Heart right ventricle (tissue), 16 donors: ENCODE data around the gene ASB2. TPM values are rescaled to one million over a fixed set of nuclear protein-coding genes. Genes with fewer than 3 reads are reported as not detected.

Experiments
- ATAC-seq, 8 donors: fragments of 200-7000 bp; cut with Tn5 transposase; one replicate each; pipeline ENCODE4 v1.9.1; 2020; ENCODE audit warnings: mild to moderate bottlenecking in 8 of 8, moderate library complexity in 8 of 8, moderate number of reproducible peaks in 1 of 8
- DNase-seq, 2 donors: peaks; one replicate each; pipeline ENCODE4 v3.0.0-alpha.2; 2020
- H3K27ac ChIP-seq, 10 donors: fragments of 200-600 bp; sonication (generic) in 2 of 10; one replicate each; pipeline versions ENCODE4 v1.5.0 to v1.8.0; 2020 to 2022; ENCODE audit warnings: mild to moderate bottlenecking in 3 of 10
- H3K27me3 ChIP-seq, 7 donors: fragments of 200-600 bp; one replicate each; pipeline ENCODE4 v1.8.0; 2021 to 2022; ENCODE audit warnings: mild to moderate bottlenecking in 2 of 7
- H3K36me3 ChIP-seq, 9 donors: fragments of 200-600 bp; sonication (generic) in 1 of 9; one replicate each; pipeline versions ENCODE4 v1.5.0 to v1.8.0; 2020 to 2022; ENCODE audit warnings: mild to moderate bottlenecking in 2 of 9
- H3K4me1 ChIP-seq, 9 donors: fragments of 200-600 bp; sonication (generic) in 1 of 9; one replicate each; pipeline versions ENCODE4 v1.5.0 to v1.8.0; 2020 to 2022; ENCODE audit warnings: mild to moderate bottlenecking in 4 of 9
- H3K4me3 ChIP-seq, 10 donors: fragments of 200-600 bp; sonication (generic) in 2 of 10; one replicate each; pipeline versions ENCODE4 v1.5.0 to v1.8.0; 2020 to 2022; ENCODE audit warnings: mild to moderate bottlenecking in 7 of 10, moderate library complexity in 2 of 10
- H3K9me3 ChIP-seq, 11 donors: fragments of 200-600 bp in 10 of 11; sonication (generic) in 2 of 11; one replicate each; pipeline versions ENCODE4 v1.5.0 to v1.8.0; 2013 to 2022; ENCODE audit warnings: mild to moderate bottlenecking in 2 of 11, control low read depth in 1 of 11, moderate library complexity in 1 of 11
- WGBS, 2 donors: extraction: QIAGEN DNeasy Blood & Tissue Kit; methylation state at CpG; one replicate each; pipeline ENCODE4 v1.1.7; 2013; ENCODE audit warnings: inconsistent platforms in 1 of 2; 5-methylcytosine and 5-hydroxymethylcytosine counted together
- intact Hi-C, 10 donors: fragments of 100-400 bp; cut with DNase I; formaldehyde crosslinking; loops; one replicate each; pipeline versions ENCODE4 v1.11.1 to v1.14.2; 2022
- polyA plus RNA-seq, 2 donors: library from polyadenylated mRNA; stranded (reverse); fragments of 200-250 nt; gene quantifications; one replicate each; pipeline ENCODE4 v1.2.3, GENCODE V29; 2013
- total RNA-seq, 10 donors: library from RNA; stranded (reverse); fragmentation: NEBNext Ultra II Directional in 3 of 10; extraction: Animal tissue kit (Norgen Biotek cat#: 25700) in 3 of 10; gene quantifications; one replicate each; pipeline versions ENCODE4 v1.2.1 to v1.2.4, GENCODE V29; 2021 to 2023
- TF ChIP-seq, protein P1 (sequence below), 9 donors: fragments of 200-600 bp; sonication (generic) in 2 of 9; IDR thresholded peaks; one replicate each; pipeline versions ENCODE4 v1.5.0 to v1.8.0; 2021 to 2022; ENCODE audit warnings: antibody characterized with exemption in 9 of 9, mild to moderate bottlenecking in 5 of 9, moderate library complexity in 1 of 9
- donor health status: Arrhythmogenic right ventricular cardiomyopathy.
- donor health status: ischemic (EF 13 %, LVEDD 7.1; RV severe dilation, severe dysfunction).
- donor health status: healthy with polysubstance abuse.
- donor health status: DM: no; HTN: yes; CAD: no.
- donor health status: DM: no; HTN: no; CAD: no.
- donor health status: ischemic (EF 25% LVEDD 6.9; RV normal size, moderate dysfunction).
- donor health status: ischemic (EF 25% LVEDD 5.7; RV mildly dilated, moderate dysfunction).
- donor health status: healthy.
- donor health status: DM: yes; HTN: yes; CAD: no.
- donor health status: Ischemic cardiomyopathy.
- donor health status: ischemic (EF 35%, LVEDD 5.7; RV mildly dilated, moderate dysfunction).
- donor health status: nonischemic (EF 11% LVEDD 7.7; RV severe dilation, severe dysfunction).
- donor health status: DM: yes; HTN: yes; CAD: no.
- donor health status: PGD.
- donor health status: ischemic (EF 29% LVEDD 5.4; RV normal size, mild dysfunction).
- donor health status: nonischemic (EF 23%, LVEDD 6.1; RV moderate dilation, normal function).

Gene ASB2
- total and polyA plus RNA-seq, 12 donors: 19.6 to 374 (median 168) TPM

DNA sequence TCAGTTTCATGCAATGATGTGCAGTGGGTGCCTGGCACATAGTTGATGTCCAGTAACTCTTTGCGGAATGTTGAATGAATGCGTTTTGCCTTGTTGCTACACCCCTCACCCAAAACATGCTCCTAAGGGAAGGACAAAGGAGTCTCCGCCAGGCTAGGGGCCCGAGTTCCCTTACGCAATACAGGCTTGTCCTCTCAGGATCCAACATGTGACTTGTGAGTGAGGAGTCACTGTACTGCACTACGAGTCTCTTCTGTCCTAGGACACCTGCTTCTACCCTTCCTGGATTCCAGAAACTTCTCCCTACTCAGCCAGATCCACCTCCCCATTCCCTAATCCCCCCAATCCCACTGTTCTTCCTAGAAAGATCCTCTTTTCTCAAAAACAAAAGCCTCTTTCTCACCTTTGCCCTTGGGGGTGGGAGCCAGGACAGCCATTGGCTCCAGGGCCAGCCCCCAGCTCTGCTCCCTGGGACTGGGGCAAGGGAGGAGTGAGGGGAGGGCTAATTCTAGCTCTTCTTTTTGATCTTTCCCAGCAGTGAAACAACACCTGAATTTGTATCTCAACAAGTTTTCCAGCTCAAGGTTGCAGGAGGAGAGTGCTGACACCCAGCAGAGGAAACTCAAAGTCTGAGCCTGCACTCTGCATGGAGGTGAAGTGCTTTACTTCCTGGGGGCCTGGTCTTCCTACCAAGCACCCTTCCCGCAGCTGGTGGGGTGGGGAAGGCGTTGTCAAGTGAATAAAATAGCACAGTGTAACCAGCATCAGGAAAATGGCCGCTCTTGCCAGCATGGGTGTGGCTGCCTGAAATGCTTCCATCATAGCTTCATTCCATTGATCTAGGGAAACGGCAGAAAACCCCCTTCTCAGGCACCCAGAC lies 46.4 kb upstream of the ASB2 start:
- no peaks in the 10 kb centered on the region for H3K36me3 ChIP-seq
- H3K27me3 ChIP-seq: peaks cover 0 to 4% (median 0%) of the 10 kb centered on the region in 7 donors
- 72 to 81% methylated on average over 10 of the region's 10 CpGs for WGBS, 2 donors
- peaks cover 0 to 17% (median 6%) of the 10 kb centered on the region in 9 donors for H3K4me1 ChIP-seq
- ATAC-seq: no peak
- intact Hi-C loops: no loop called here
- H3K4me3 ChIP-seq: no peak overlapping the region
- DNase-seq: no peak
- TF ChIP-seq, protein P1, sequence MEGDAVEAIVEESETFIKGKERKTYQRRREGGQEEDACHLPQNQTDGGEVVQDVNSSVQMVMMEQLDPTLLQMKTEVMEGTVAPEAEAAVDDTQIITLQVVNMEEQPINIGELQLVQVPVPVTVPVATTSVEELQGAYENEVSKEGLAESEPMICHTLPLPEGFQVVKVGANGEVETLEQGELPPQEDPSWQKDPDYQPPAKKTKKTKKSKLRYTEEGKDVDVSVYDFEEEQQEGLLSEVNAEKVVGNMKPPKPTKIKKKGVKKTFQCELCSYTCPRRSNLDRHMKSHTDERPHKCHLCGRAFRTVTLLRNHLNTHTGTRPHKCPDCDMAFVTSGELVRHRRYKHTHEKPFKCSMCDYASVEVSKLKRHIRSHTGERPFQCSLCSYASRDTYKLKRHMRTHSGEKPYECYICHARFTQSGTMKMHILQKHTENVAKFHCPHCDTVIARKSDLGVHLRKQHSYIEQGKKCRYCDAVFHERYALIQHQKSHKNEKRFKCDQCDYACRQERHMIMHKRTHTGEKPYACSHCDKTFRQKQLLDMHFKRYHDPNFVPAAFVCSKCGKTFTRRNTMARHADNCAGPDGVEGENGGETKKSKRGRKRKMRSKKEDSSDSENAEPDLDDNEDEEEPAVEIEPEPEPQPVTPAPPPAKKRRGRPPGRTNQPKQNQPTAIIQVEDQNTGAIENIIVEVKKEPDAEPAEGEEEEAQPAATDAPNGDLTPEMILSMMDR (IDR thresholded peaks at IDR 0.05): no peak
- H3K9me3 ChIP-seq: no peaks in the 10 kb centered on the region
- H3K27ac ChIP-seq: no peak overlapping the region

DNA sequence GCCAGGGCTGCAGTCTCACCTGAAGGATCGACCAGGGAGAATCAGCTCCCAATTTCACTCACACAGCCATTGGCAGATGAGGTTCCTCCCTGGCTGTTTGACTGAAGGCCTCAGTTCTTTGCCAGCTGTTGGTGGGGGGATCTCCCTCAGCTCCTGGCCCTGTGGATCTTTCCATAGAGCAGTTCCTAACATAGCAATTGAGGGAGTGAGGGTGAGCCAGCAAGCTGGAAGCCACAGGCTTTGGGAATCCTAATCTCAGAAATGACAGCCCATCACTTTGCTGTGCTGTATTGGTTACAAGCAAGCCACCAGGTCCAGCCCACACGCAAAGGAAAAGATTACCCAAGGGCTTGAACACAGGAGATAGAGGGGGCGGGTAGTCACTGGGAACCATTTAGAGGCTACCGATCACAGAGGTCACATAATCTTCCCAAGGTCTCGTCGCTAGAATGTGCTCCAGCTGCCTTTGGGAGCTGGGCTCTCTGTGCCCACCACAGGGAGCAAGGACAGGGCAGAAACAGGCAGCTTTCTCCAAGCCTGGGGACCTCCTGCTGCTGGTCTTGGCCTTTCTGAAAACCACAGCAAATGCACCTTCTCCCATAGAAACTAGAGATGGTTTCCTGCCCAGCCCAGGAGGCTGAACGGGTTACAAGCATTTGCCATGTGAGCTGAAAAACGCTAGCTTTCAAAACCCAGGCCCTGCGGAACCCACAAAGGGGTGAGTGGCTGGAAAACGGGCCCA lies 45.2 kb upstream of the ASB2 start:
- no peak for ATAC-seq
- Histone ChIP-seq H3K27me3 (peaks cover 0 to 4% (median 0%) of the 10 kb centered on the region in 7 donors), H3K4me3 (no peak overlapping the region), H3K27ac (no peak overlapping the region), H3K36me3 (no peaks in the 10 kb centered on the region), H3K4me1 (peaks cover 0 to 8% (median 3%) of the 10 kb centered on the region in 9 donors), H3K9me3 (no peaks in the 10 kb centered on the region)
- WGBS, 2 donors: 68% methylated on average over 10 of the region's 10 CpGs
- TF ChIP-seq, protein P1 (IDR thresholded peaks at IDR 0.05): no peak
- intact Hi-C loops: no loop called here
- no peak for DNase-seq

DNA sequence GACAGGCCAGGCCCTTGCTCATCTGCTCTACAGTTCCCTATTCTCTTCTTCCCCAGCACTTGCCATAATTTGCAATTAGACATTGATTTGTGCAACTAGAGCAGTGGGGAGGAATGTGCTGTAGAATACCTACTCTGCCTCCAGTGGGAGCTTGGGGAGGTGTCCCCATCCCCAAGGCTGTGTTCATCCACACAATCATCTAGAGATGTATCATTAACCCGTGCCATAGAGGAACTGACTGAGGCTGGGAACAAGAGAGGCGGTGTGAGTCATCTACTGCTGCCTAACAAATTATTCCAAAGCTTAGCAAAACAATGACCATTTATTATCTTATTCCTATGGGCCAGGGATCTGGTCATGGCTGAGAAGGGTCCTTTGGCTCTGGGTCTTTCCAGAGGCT lies 44.6 kb upstream of the ASB2 start:
- TF ChIP-seq, protein P1 (IDR thresholded peaks at IDR 0.05): no peak
- no peak for ATAC-seq
- intact Hi-C loops: no loop called here

DNA sequence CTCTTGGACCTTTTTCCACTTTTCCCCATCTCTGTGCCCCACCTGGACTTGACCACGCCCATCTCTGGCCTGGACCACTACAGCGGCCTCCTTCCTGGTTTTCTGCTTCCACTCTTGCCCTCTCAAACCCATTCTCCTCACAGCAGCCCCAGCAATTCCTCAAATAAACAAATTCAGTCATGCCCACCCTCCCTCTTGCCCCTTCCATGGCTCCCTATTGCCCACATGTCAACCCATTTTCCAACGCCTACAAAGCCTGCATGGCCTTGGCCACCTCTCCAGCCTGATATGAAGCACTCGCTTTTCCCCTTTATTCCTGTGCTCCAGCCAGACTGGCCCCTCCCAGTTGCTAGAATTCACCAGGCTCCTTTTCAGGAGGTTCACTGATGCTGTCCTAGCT lies 43.9 kb upstream of the ASB2 start:
- WGBS, 2 donors: 83 to 89% methylated on average over 4 of the region's 4 CpGs
- intact Hi-C loops: no loop called here
- Histone ChIP-seq H3K4me1 (peaks cover 0 to 4% (median 0%) of the 10 kb centered on the region in 9 donors), H3K27me3 (peaks cover 0 to 4% (median 0%) of the 10 kb centered on the region in 7 donors), H3K4me3 (no peak overlapping the region), H3K36me3 (no peaks in the 10 kb centered on the region), H3K9me3 (no peaks in the 10 kb centered on the region), H3K27ac (no peak overlapping the region)
- no peak for ATAC-seq
- DNase-seq: no peak
- TF ChIP-seq, protein P1 (IDR thresholded peaks at IDR 0.05): no peak

More for the DNA sequence above, 44.6 kb upstream of the ASB2 start:
- whole genome bisulfite sequencing, 2 donors: 64 to 83% methylated on average over 2 of the region's 2 CpGs
- H3K27ac ChIP-seq: no peak overlapping the region
- peaks cover 0 to 4% (median 0%) of the 10 kb centered on the region in 7 donors for H3K27me3 ChIP-seq
- no peaks in the 10 kb centered on the region for H3K9me3 ChIP-seq
- H3K36me3 ChIP-seq: no peaks in the 10 kb centered on the region
- no peak for DNase-seq
- peaks cover 0 to 4% (median 0%) of the 10 kb centered on the region in 9 donors for H3K4me1 ChIP-seq
- no peak overlapping the region for H3K4me3 ChIP-seq
